Transverse colon (tissue), 3 donors: ENCODE results near the gene UNC5C.

Experiments
- CTCF ChIP-seq, 5 experiments: fragments of 200-600 bp in 3 of 5; fragments of 450-650 bp in 2 of 5; sonication (generic) in 3 of 5; IDR thresholded peaks; 1 replicate in 2 of 5; 2 replicates in 3 of 5; pipeline ENCODE4 v1.5.1; 2016 to 2017; ENCODE audit warnings: antibody characterized with exemption in 5 of 5, inconsistent platforms in 3 of 5, mild to moderate bottlenecking in 2 of 5, moderate library complexity in 1 of 5
- EP300 ChIP-seq: sonication (generic); formaldehyde crosslinking; IDR thresholded peaks from one replicate; pipeline ENCODE4 v1.6.1; 2017; ENCODE audit warnings: antibody characterized with exemption, low read depth

GRCh38 chr4:95158626-95159025, 390.1 kb downstream of the UNC5C start:
- no peak for TF ChIP-seq CTCF (IDR thresholded peaks at IDR 0.05)
- no peak for TF ChIP-seq EP300
